Loucy (cell line): Measurements from ENCODE around the gene MEPCE.

ENCODE experiments used
- H2AFZ ChIP-seq: fragments of 200-600 bp; sonication (generic); 2 replicates; pipeline ENCODE4 v1.6.0; 2016; ENCODE audit warnings: antibody characterized with exemption, mild to moderate bottlenecking, low read length, moderate library complexity
- H3F3A ChIP-seq: fragments of 200-600 bp; 2 replicates; pipeline ENCODE4 v1.6.0; 2016; ENCODE audit warnings: antibody characterized with exemption, low read depth, mild to moderate bottlenecking
- H3K27me3 ChIP-seq: fragments of 200-600 bp; sonication (generic); 2 replicates; pipeline ENCODE4 v1.6.1; 2014; ENCODE audit warnings: low read length, mild to moderate bottlenecking; ENCODE audit not compliant: insufficient read depth, poor library complexity, severe bottlenecking
- H3K36me3 ChIP-seq: fragments of 200-600 bp; sonication (generic); 2 replicates; pipeline ENCODE4 v1.6.1; 2016; ENCODE audit warnings: low read length; ENCODE audit not compliant: insufficient read depth
- H3K4me1 ChIP-seq: fragments of 200-600 bp; sonication (generic); 2 replicates; pipeline ENCODE4 v1.5.1; 2014; ENCODE audit warnings: low read length, mild to moderate bottlenecking; ENCODE audit not compliant: insufficient read depth, poor library complexity, severe bottlenecking
- H3K4me2 ChIP-seq: fragments of 200-600 bp; sonication (generic); 2 replicates; pipeline ENCODE4 v1.6.0; 2014; ENCODE audit warnings: antibody characterized with exemption, low read length, low read depth, mild to moderate bottlenecking; ENCODE audit not compliant: poor library complexity, severe bottlenecking
- H3K4me3 ChIP-seq: fragments of 200-600 bp; sonication (generic); 2 replicates; pipeline ENCODE4 v1.5.1; 2014; ENCODE audit warnings: low read length, mild to moderate bottlenecking, mixed read lengths; ENCODE audit not compliant: poor library complexity, severe bottlenecking
- H3K79me2 ChIP-seq: fragments of 200-600 bp; sonication (generic); 2 replicates; pipeline ENCODE4 v1.6.1; 2014; ENCODE audit warnings: low read length; ENCODE audit not compliant: insufficient read depth
- H3K9ac ChIP-seq: fragments of 200-600 bp; sonication (generic); 2 replicates; pipeline ENCODE4 v1.6.0; 2014; ENCODE audit warnings: mild to moderate bottlenecking, low read depth, low read length, moderate library complexity; ENCODE audit not compliant: poor library complexity, severe bottlenecking
- H3K9me2 ChIP-seq: fragments of 200-600 bp; sonication (generic); replicated peaks from 2 replicates; pipeline ENCODE4 v1.6.1; 2016; ENCODE audit warnings: low read depth, low read length, mixed read lengths
- H3K9me3 ChIP-seq: fragments of 200-600 bp; sonication (generic); 2 replicates; pipeline ENCODE4 v1.6.1; 2014; ENCODE audit warnings: mild to moderate bottlenecking, antibody characterized with exemption, low read length, low read depth; ENCODE audit not compliant: insufficient read depth
- H4K20me1 ChIP-seq: fragments of 200-600 bp; sonication (generic); 2 replicates; pipeline ENCODE4 v1.6.0; 2014; ENCODE audit warnings: antibody characterized with exemption, low read length, mild to moderate bottlenecking; ENCODE audit not compliant: insufficient read depth, poor library complexity, severe bottlenecking
- CTCF ChIP-seq: fragments of 200-600 bp; sonication (generic); conservative IDR thresholded peaks from 2 replicates; pipeline ENCODE4 v1.5.1; 2014; ENCODE audit warnings: mild to moderate bottlenecking, antibody characterized with exemption, low read length
- EZH2phosphoT487 ChIP-seq: fragments of 200-600 bp; IDR thresholded peaks from 2 replicates; pipeline ENCODE4 v1.6.1; 2018; ENCODE audit warnings: antibody characterized with exemption, mild to moderate bottlenecking, moderate library complexity, borderline replicate concordance

The MEPCE gene

GRCh38 chr7:100407285-100408180 lies 22.1 kb upstream of the MEPCE start:
- Histone ChIP-seq H2AFZ (no peak overlapping the region), H3K4me2 (no peak overlapping the region), H3K27me3 (no peaks in the 10 kb centered on the region), H3K36me3 (no peaks in the 10 kb centered on the region), H3F3A (no peaks in the 10 kb centered on the region), H3K9me3 (no peaks in the 10 kb centered on the region), H3K9ac (no peak overlapping the region), H3K4me3 (no peak overlapping the region), H3K4me1 (no peaks in the 10 kb centered on the region), H3K9me2 (no peaks in the 10 kb centered on the region), H4K20me1 (no peaks in the 10 kb centered on the region), H3K79me2 (no peaks in the 10 kb centered on the region)
- peak; percentile 73 for TF ChIP-seq CTCF
- no peak for TF ChIP-seq EZH2phosphoT487

- H3K9ac ChIP-seq = no peak overlapping the region
- TF ChIP-seq EZH2phosphoT487 = no peak
- TF ChIP-seq CTCF = no peak
- no peaks in the 10 kb centered on the region for H4K20me1 ChIP-seq
- H3K4me3 ChIP-seq = no peak overlapping the region
- H3K79me2 ChIP-seq = no peaks in the 10 kb centered on the region
- H2AFZ ChIP-seq = no peak overlapping the region
- no peaks in the 10 kb centered on the region for H3K4me1 ChIP-seq
- H3K36me3 ChIP-seq = no peaks in the 10 kb centered on the region
- no peaks in the 10 kb centered on the region for H3K9me2 ChIP-seq
- H3F3A ChIP-seq = no peaks in the 10 kb centered on the region
- H3K9me3 ChIP-seq = no peaks in the 10 kb centered on the region
- H3K4me2 ChIP-seq = no peak overlapping the region
- H3K27me3 ChIP-seq = no peaks in the 10 kb centered on the region
Measured at GRCh38 chr7:100411101-100411500, 18.5 kb upstream of the MEPCE start.

- no peak overlapping the region for H3K4me2 ChIP-seq
- no peaks in the 10 kb centered on the region for H3K4me1 ChIP-seq
- H4K20me1 ChIP-seq = no peaks in the 10 kb centered on the region
- H3K9ac ChIP-seq = no peak overlapping the region
- H3F3A ChIP-seq = no peaks in the 10 kb centered on the region
- H3K4me3 ChIP-seq = no peak overlapping the region
- H2AFZ ChIP-seq = no peak overlapping the region
- no peak for TF ChIP-seq CTCF
- no peak for TF ChIP-seq EZH2phosphoT487
- H3K9me3 ChIP-seq = no peaks in the 10 kb centered on the region
- no peaks in the 10 kb centered on the region for H3K27me3 ChIP-seq
- H3K36me3 ChIP-seq = no peaks in the 10 kb centered on the region
- H3K9me2 ChIP-seq = no peaks in the 10 kb centered on the region
- no peaks in the 10 kb centered on the region for H3K79me2 ChIP-seq
Measured at GRCh38 chr7:100413346-100413745, 16.3 kb upstream of the MEPCE start.
